Neural progenitor cell (in vitro differentiated cells): Measurements from ENCODE around the gene NBEAL2. TPM values are rescaled to one million over a fixed set of nuclear protein-coding genes. Genes with fewer than 3 reads are reported as not detected.

Source experiments
- DNase-seq: peaks from one replicate; pipeline ENCODE4 v3.0.0-alpha.2; 2016; ENCODE audit warnings: low spot score
- H2AFZ ChIP-seq: fragments of 200-600 bp; sonication (generic); replicated peaks from 2 replicates; pipeline ENCODE4 v1.6.1; 2016; ENCODE audit warnings: antibody characterized with exemption
- H3F3A ChIP-seq: fragments of 200-600 bp; sonication (generic); 2 replicates; pipeline ENCODE4 v1.6.1; 2016; ENCODE audit warnings: antibody characterized with exemption, low read depth
- H3K27ac ChIP-seq: fragments of 200-600 bp; sonication (generic); 2 replicates; pipeline ENCODE4 v1.5.1; 2016; ENCODE audit warnings: mild to moderate bottlenecking
- H3K27me3 ChIP-seq: fragments of 200-600 bp; sonication (generic); 2 replicates; pipeline ENCODE4 v1.6.1; 2016; ENCODE audit warnings: mild to moderate bottlenecking, moderate library complexity
- H3K36me3 ChIP-seq: fragments of 200-600 bp; sonication (generic); 2 replicates; pipeline ENCODE4 v1.5.1; 2016
- H3K4me1 ChIP-seq: fragments of 200-600 bp; sonication (generic); 2 replicates; pipeline ENCODE4 v1.6.1; 2016; ENCODE audit warnings: mixed run types
- H3K4me2 ChIP-seq: fragments of 200-600 bp; sonication (generic); 2 replicates; pipeline ENCODE4 v1.6.1; 2016
- H3K4me3 ChIP-seq: fragments of 200-600 bp; sonication (generic); 2 replicates; pipeline ENCODE4 v1.5.1; 2016
- H3K79me2 ChIP-seq: fragments of 200-600 bp; sonication (generic); 2 replicates; pipeline ENCODE4 v1.6.1; 2016; ENCODE audit warnings: low read depth
- H3K9ac ChIP-seq: fragments of 200-600 bp; sonication (generic); 2 replicates; pipeline ENCODE4 v1.6.1; 2016
- H3K9me3 ChIP-seq: fragments of 200-600 bp; sonication (generic); 2 replicates; pipeline ENCODE4 v1.5.1; 2016; ENCODE audit warnings: low read depth
- H4K20me1 ChIP-seq: fragments of 200-600 bp; sonication (generic); 2 replicates; pipeline ENCODE4 v1.6.1; 2016; ENCODE audit warnings: low read depth
- H3K27ac Mint-ChIP-seq: 3 replicates; pipeline ENCODE4 v1.8.0; 2021; ENCODE audit warnings: mixed read lengths
- H3K27me3 Mint-ChIP-seq: 2 replicates; pipeline ENCODE4 v1.8.0; 2022; ENCODE audit warnings: low read depth, mild to moderate bottlenecking, inconsistent platforms, moderate library complexity, mixed read lengths; ENCODE audit not compliant: insufficient read depth
- H3K36me3 Mint-ChIP-seq: 3 replicates; pipeline ENCODE4 v1.8.0; 2021; ENCODE audit warnings: mixed read lengths
- H3K4me1 Mint-ChIP-seq: 3 replicates; pipeline ENCODE4 v1.8.0; 2021; ENCODE audit warnings: mixed read lengths
- H3K4me3 Mint-ChIP-seq: 3 replicates; pipeline ENCODE4 v1.8.0; 2021; ENCODE audit warnings: mild to moderate bottlenecking, moderate library complexity, mixed read lengths
- H3K9me3 Mint-ChIP-seq: 3 replicates; pipeline ENCODE4 v1.8.0; 2020; ENCODE audit warnings: mixed read lengths
- CTCF ChIP-seq: fragments of 200-600 bp; sonication (generic); IDR thresholded peaks from 2 replicates; pipeline ENCODE4 v1.5.1; 2017; ENCODE audit warnings: antibody characterized with exemption, mild to moderate bottlenecking
- EZH2 ChIP-seq: fragments of 200-600 bp; sonication (generic); IDR thresholded peaks from 2 replicates; pipeline ENCODE4 v1.6.1; 2017; ENCODE audit warnings: antibody characterized with exemption, mild to moderate bottlenecking, moderate library complexity
- EZH2phosphoT487 ChIP-seq: fragments of 200-600 bp; sonication (generic); IDR thresholded peaks from 2 replicates; pipeline ENCODE4 v1.6.1; 2017; ENCODE audit warnings: antibody characterized with exemption
- total RNA-seq: library from RNA; depleted of rRNA; stranded (reverse); fragments of >200 nt; gene quantifications from 2 replicates; pipeline ENCODE4 v1.2.3, GENCODE V29; 2015; ENCODE audit warnings: low replicate concordance

NBEAL2 gene
- total RNA-seq, 1 donor from 2014 or later = 6.3 TPM

GRCh38 chr3:46971742-46972141, 7.7 kb upstream of the NBEAL2 start:
- Histone ChIP-seq H3K27me3 (no peaks in the 10 kb centered on the region), H3K27ac (no peak overlapping the region), H2AFZ (no peak overlapping the region), H3K4me3 (no peak overlapping the region), H3K36me3 (no peaks in the 10 kb centered on the region), H3K9me3 (no peaks in the 10 kb centered on the region), H3K4me1 (no peaks in the 10 kb centered on the region), H3F3A (no peaks in the 10 kb centered on the region), H3K79me2 (peaks cover 98% of the 10 kb centered on the region), H3K9ac (no peak overlapping the region), H4K20me1 (peaks cover 82% of the 10 kb centered on the region), H3K4me2 (no peak overlapping the region)
- Mint-ChIP-seq H3K9me3 (no peaks in the 10 kb centered on the region), H3K27me3 (peaks cover 8% of the 10 kb centered on the region), H3K27ac (no peak overlapping the region), H3K4me1 (peaks cover 15% of the 10 kb centered on the region), H3K4me3 (no peak overlapping the region), H3K36me3 (peaks cover 15% of the 10 kb centered on the region)
- TF ChIP-seq EZH2 (no peak), CTCF (no peak), EZH2phosphoT487 (no peak)
- no peak for DNase-seq

GRCh38 chr3:46972396-46972795, 7.1 kb upstream of the NBEAL2 start:
- H3K27ac ChIP-seq = no peak overlapping the region
- no peak for DNase-seq
- H3K27me3 Mint-ChIP-seq = peaks cover 8% of the 10 kb centered on the region
- H3K9me3 ChIP-seq = no peaks in the 10 kb centered on the region
- no peaks in the 10 kb centered on the region for H3F3A ChIP-seq
- peaks cover 20% of the 10 kb centered on the region for H3K4me1 Mint-ChIP-seq
- no peak overlapping the region for H3K27ac Mint-ChIP-seq
- no peak overlapping the region for H3K4me3 Mint-ChIP-seq
- H3K36me3 ChIP-seq = no peaks in the 10 kb centered on the region
- H3K4me1 ChIP-seq = no peaks in the 10 kb centered on the region
- no peak overlapping the region for H3K9ac ChIP-seq
- no peak overlapping the region for H2AFZ ChIP-seq
- TF ChIP-seq EZH2phosphoT487 = no peak
- no peak for TF ChIP-seq EZH2
- no peak for TF ChIP-seq CTCF
- peaks cover 76% of the 10 kb centered on the region for H4K20me1 ChIP-seq
- peaks cover 10% of the 10 kb centered on the region for H3K36me3 Mint-ChIP-seq
- peaks cover 91% of the 10 kb centered on the region for H3K79me2 ChIP-seq
- H3K9me3 Mint-ChIP-seq = no peaks in the 10 kb centered on the region
- no peak overlapping the region for H3K4me3 ChIP-seq
- H3K4me2 ChIP-seq = no peak overlapping the region
- no peaks in the 10 kb centered on the region for H3K27me3 ChIP-seq

GRCh38 chr3:46974421-46975171, 4.9 kb upstream of the NBEAL2 start:
- Histone ChIP-seq H3K4me3 (no peak overlapping the region), H3F3A (no peaks in the 10 kb centered on the region), H3K9ac (no peak overlapping the region), H3K9me3 (no peaks in the 10 kb centered on the region), H3K27ac (no peak overlapping the region), H3K79me2 (peaks cover 69% of the 10 kb centered on the region), H4K20me1 (peaks cover 54% of the 10 kb centered on the region), H3K4me1 (no peaks in the 10 kb centered on the region), H2AFZ (no peak overlapping the region), H3K27me3 (no peaks in the 10 kb centered on the region), H3K36me3 (no peaks in the 10 kb centered on the region), H3K4me2 (peak overlapping the region; percentile 76)
- peak overlapping the region; percentile 100 for H3K4me3 Mint-ChIP-seq
- peaks cover 32% of the 10 kb centered on the region for H3K4me1 Mint-ChIP-seq
- H3K36me3 Mint-ChIP-seq = peaks cover 8% of the 10 kb centered on the region
- no peaks in the 10 kb centered on the region for H3K9me3 Mint-ChIP-seq
- no peak overlapping the region for H3K27ac Mint-ChIP-seq
- DNase-seq = no peak
- no peak for TF ChIP-seq EZH2phosphoT487
- TF ChIP-seq CTCF = no peak
- TF ChIP-seq EZH2 = no peak
- peaks cover 10% of the 10 kb centered on the region for H3K27me3 Mint-ChIP-seq
